HFFc6 (cell line): ENCODE results near the gene PGM2. TPM values are rescaled to one million over a fixed set of nuclear protein-coding genes. Genes with fewer than 3 reads are reported as not detected.

ENCODE experiments used
- DNase-seq: peaks from one replicate; pipeline ENCODE4 v3.0.0-alpha.2; 2018
- H3K27ac Mint-ChIP-seq: 2 replicates; pipeline ENCODE4 v1.8.0; 2020; ENCODE audit warnings: mild to moderate bottlenecking, mixed read lengths
- H3K27me3 Mint-ChIP-seq: 2 replicates; pipeline ENCODE4 v1.8.0; 2021; ENCODE audit warnings: mild to moderate bottlenecking, moderate library complexity, mixed read lengths; ENCODE audit not compliant: insufficient read depth
- H3K36me3 Mint-ChIP-seq: 2 replicates; pipeline ENCODE4 v1.8.0; 2021; ENCODE audit warnings: low read depth, mixed read lengths
- H3K4me1 Mint-ChIP-seq: 2 replicates; pipeline ENCODE4 v1.8.0; 2020; ENCODE audit warnings: low read depth, mixed read lengths
- H3K4me3 Mint-ChIP-seq: 2 replicates; pipeline ENCODE4 v1.8.0; 2020; ENCODE audit warnings: mild to moderate bottlenecking, moderate library complexity, mixed read lengths
- H3K9me3 Mint-ChIP-seq: 2 replicates; pipeline ENCODE4 v1.8.0; 2020; ENCODE audit warnings: mild to moderate bottlenecking, mixed read lengths
- total RNA-seq, 6 experiments: library from RNA; stranded (reverse); fragmentation: NEBNext Ultra II Directional; extraction: Animal tissue kit (Norgen Biotek cat#: 25700); gene quantifications; 2 replicates in 1 of 6; 3 replicates in 5 of 6; pipeline ENCODE4 v1.2.3, GENCODE V29; 2021
- TF ChIP-seq, protein P1 (sequence below): fragments of 200-600 bp; sonication (generic); IDR thresholded peaks from 2 replicates; pipeline ENCODE4 v1.5.0; 2021; ENCODE audit warnings: antibody characterized with exemption, mild to moderate bottlenecking

Gene PGM2
- total RNA-seq, 6 experiments from 2014 or later = 38.8 to 47.0 (median 45.0) TPM

DNA sequence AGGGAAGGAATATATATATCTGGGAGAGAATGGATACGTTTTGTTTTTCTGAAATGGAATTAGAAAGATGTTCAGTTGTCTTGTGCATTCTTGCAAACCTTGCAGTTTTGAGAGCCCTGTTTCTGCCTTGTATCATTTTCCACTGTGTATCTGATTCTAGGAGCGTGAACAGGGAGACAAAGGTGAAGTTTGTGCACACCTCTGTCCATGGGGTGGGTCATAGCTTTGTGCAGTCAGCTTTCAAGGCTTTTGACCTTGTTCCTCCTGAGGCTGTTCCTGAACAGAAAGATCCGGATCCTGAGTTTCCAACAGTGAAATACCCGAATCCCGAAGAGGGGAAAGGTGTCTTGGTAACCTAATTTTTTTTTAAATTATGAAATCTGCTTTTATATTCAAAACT lies 17.7 kb downstream of the PGM2 start:
- TF ChIP-seq, protein P1, sequence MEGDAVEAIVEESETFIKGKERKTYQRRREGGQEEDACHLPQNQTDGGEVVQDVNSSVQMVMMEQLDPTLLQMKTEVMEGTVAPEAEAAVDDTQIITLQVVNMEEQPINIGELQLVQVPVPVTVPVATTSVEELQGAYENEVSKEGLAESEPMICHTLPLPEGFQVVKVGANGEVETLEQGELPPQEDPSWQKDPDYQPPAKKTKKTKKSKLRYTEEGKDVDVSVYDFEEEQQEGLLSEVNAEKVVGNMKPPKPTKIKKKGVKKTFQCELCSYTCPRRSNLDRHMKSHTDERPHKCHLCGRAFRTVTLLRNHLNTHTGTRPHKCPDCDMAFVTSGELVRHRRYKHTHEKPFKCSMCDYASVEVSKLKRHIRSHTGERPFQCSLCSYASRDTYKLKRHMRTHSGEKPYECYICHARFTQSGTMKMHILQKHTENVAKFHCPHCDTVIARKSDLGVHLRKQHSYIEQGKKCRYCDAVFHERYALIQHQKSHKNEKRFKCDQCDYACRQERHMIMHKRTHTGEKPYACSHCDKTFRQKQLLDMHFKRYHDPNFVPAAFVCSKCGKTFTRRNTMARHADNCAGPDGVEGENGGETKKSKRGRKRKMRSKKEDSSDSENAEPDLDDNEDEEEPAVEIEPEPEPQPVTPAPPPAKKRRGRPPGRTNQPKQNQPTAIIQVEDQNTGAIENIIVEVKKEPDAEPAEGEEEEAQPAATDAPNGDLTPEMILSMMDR = no peak
- Mint-ChIP-seq H3K27ac (no peak overlapping the region), H3K27me3 (no peaks in the 10 kb centered on the region; the same call in 1 of the 2 replicates), H3K4me1 (peaks cover 3% of the 10 kb centered on the region), H3K36me3 (peaks cover 15% of the 10 kb centered on the region), H3K9me3 (no peaks in the 10 kb centered on the region), H3K4me3 (no peak overlapping the region)
- no peak for DNase-seq

DNA sequence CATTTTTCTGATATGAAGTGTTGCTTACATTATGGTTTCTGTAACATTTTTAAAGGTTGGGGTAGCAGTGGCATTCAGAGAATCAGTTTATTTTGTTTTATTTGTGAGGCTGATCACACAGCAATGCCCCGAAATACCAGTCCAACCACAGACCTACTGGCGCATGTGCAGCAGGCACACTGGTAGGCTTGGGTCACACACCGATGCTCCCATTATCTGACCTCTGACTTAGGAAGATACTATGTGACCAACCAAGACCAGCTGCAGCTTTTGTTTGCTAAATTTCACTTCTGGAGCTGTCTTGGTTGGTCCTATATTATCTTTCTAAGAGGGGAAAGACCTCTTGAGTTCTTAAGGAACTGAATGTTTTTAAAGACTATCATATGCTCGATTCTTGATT lies 18.7 kb downstream of the PGM2 start:
- Mint-ChIP-seq H3K9me3 (no peaks in the 10 kb centered on the region), H3K4me3 (no peak overlapping the region), H3K4me1 (no peaks in the 10 kb centered on the region), H3K27ac (no peak overlapping the region), H3K27me3 (no peaks in the 10 kb centered on the region; the same call in 1 of the 2 replicates), H3K36me3 (peaks cover 15% of the 10 kb centered on the region)
- TF ChIP-seq, protein P1 = no peak
- no peak for DNase-seq

DNA sequence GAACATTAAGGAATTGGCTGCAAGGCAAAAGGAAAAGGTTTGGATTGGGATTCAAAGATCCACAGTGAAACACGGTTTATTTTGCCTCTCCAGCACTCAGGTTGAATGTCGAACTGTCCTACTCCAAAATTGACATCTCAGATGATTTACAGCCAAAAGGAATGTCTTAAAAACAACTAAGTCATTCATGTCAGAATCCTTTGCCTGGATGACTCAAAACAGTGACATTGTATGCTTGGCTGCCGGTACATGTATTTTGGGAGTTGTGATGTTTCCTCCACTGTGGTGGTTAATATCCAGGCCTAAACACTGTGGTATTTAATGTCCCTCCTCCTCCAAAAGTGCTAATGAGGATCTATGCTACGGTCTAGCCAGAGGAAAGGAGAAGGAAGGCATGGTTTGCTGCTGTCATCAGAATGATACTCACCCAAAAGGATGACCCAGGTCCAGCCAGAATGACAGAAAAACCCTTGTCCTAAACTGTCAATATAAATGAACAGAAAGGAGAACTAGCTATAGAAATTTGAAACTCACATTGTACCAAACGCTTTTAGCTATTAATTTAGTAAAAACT lies 20.9 kb downstream of the PGM2 start:
- no peaks in the 10 kb centered on the region for H3K9me3 Mint-ChIP-seq
- H3K27me3 Mint-ChIP-seq = no peaks in the 10 kb centered on the region; the same call in 1 of the 2 replicates
- DNase-seq = no peak
- H3K27ac Mint-ChIP-seq = no peak overlapping the region
- H3K36me3 Mint-ChIP-seq = peaks cover 22% of the 10 kb centered on the region
- TF ChIP-seq, protein P1 = no peak
- H3K4me3 Mint-ChIP-seq = no peak overlapping the region
- no peaks in the 10 kb centered on the region for H3K4me1 Mint-ChIP-seq

DNA sequence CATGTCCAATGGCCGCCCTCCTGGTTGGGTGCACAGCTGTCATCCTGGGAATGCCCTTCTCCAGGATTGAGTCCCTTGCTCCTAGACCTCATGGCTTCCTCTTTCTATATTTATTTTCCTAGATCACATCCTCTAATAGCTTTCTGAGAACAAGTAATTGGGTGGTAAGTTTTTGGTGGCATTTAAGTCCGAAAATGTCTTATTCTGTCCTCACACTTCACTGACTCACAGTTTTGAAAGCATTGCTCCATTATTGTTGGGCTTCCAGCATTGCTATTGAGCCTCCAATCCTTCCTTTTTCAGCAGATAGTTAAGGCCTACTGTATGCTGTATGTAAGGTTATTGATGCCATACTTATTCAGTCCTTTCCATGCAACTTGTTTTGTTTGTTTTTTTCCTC lies 25.9 kb downstream of the PGM2 start:
- Mint-ChIP-seq H3K27ac (no peak overlapping the region), H3K36me3 (peaks cover 9% of the 10 kb centered on the region; the same call in 1 of the 2 replicates), H3K27me3 (no peaks in the 10 kb centered on the region; the same call in 1 of the 2 replicates), H3K9me3 (no peaks in the 10 kb centered on the region), H3K4me1 (no peaks in the 10 kb centered on the region), H3K4me3 (no peak overlapping the region)
- DNase-seq = no peak
- TF ChIP-seq, protein P1 = no peak

DNA sequence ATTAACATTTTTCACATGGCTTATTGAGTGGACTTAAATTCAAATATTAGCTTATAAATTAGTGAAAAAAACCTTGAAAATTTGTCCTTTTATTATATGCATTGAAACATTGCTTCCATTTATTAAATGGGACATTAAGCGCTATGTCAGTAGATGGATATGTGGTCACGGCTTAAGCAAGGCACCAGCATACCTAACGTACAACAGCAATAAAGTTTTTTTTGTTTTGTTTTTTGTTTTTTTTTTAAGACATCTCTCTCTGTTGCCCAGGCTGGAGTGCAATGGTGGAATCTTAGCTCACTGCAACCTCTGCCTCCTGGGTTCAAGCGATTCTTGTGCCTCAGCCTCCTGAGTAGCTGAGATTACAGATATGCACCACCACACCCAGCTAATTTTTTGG lies 31.6 kb downstream of the PGM2 start:
- Mint-ChIP-seq H3K9me3 (no peaks in the 10 kb centered on the region), H3K27ac (no peak overlapping the region), H3K36me3 (peaks cover 11% of the 10 kb centered on the region), H3K4me1 (no peaks in the 10 kb centered on the region; the same call in 1 of the 2 replicates), H3K4me3 (no peak overlapping the region), H3K27me3 (no peaks in the 10 kb centered on the region)
- TF ChIP-seq, protein P1 = no peak
- no peak for DNase-seq
